Activated CD4-positive, alpha-beta T cell treated with anti-CD3 and anti-CD28 coated beads for 24 hours (primary cell): Measurements from ENCODE around the gene GNLY.
"Not testable (repeated sequence)": the region's sequence is repeated elsewhere in the genome, so short reads cannot be mapped to it uniquely, and the experiment has no call there.

ENCODE experiments used
- DNase-seq, 2 donors: peaks; one replicate each; pipeline ENCODE4 v3.0.0-alpha.2; 2020; ENCODE audit warnings: low read depth in 2 of 2

Gene GNLY

GRCh38 chr2:85710687-85711577 lies 16.8 kb downstream of the GNLY start:
- no peak for DNase-seq

GRCh38 chr2:85711578-85712060 lies 17.5 kb downstream of the GNLY start:
- no peak for DNase-seq

GRCh38 chr2:85712336-85712735 lies 18.2 kb downstream of the GNLY start:
- no peak for DNase-seq

GRCh38 chr2:85712849-85713612 lies 18.9 kb downstream of the GNLY start:
- DNase-seq: no peak

DNA sequence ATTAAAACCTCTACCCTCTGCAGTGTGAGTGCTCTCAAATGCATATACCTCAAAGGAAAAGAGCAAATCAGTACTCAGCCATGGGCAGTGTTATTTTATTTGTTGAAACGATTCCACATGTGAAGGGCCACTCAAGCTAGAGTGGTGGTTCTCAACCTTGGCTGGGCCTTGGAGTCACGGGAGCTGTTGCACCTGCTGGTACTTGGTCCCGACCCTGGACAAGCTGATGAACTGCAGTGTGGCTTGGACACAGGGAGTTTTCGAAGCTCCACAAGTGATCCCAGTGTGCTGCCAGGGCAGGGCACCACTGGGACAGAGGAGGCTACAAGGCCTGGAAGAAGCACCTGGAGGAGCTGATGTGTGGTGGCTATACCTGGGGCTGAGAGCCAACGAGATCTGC lies 19.7 kb downstream of the GNLY start:
- no peak for DNase-seq

DNA sequence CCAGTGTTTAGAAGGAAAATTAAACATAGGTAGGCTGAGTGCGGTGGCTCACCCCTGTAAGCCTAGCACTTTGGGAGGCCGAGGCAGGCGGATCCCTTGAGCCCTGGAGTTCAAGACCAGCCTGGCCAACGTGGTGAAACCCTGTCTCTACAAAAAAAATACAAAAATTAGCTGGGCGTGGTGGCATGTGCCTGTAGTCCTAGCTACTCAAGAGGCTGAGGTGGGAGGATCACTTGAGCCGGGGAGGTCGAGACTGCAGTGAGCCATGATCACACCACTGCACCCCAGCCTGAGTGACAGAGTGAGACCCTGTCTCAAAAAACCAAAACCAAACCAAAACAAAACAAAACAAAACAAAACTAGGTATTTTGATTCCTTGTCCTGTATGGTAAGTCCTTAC lies 20.3 kb downstream of the GNLY start:
- DNase-seq: not testable (repeated sequence)

DNA sequence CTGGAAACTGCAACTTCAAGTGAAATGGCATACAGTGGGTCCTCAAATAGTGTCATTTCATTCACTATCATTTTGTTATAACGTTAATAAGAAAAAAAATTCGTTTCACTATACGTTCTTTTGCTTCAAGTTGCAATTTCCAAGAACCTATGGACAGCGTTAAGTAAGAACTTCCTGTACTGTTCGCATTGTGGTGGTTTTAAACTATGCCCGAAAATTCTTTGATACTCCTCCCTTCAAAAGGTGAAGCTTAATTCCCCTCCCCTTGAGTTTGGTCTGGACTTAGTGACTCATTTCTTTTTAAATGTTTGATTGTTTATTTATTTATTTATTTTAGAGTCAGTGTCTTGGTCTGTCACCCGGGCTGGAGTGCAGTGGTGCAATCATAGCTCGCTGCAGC lies 20.7 kb downstream of the GNLY start:
- no peak for DNase-seq

GRCh38 chr2:85716346-85716914 lies 22.3 kb downstream of the GNLY start:
- DNase-seq: no peak

GRCh38 chr2:85717308-85718008 lies 23.3 kb downstream of the GNLY start:
- no peak for DNase-seq

DNA sequence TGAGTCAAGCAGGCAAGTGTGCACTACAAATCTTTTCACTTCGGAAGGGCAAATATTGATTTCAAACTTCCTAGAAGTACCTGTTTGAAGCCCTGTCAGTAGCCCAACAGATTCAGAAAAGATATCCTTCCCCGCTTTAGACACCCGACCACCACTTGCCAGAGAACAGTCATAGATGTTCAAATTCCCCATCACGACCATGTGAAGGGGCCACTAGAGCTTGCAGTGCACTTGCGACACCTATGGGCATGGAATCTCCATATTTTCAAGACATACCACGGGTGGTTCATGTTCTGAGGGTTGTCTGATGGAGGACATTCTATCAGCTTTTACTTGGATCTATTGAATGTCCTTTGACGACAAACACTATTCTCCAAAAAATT lies 23.8 kb downstream of the GNLY start:
- DNase-seq: no peak

DNA sequence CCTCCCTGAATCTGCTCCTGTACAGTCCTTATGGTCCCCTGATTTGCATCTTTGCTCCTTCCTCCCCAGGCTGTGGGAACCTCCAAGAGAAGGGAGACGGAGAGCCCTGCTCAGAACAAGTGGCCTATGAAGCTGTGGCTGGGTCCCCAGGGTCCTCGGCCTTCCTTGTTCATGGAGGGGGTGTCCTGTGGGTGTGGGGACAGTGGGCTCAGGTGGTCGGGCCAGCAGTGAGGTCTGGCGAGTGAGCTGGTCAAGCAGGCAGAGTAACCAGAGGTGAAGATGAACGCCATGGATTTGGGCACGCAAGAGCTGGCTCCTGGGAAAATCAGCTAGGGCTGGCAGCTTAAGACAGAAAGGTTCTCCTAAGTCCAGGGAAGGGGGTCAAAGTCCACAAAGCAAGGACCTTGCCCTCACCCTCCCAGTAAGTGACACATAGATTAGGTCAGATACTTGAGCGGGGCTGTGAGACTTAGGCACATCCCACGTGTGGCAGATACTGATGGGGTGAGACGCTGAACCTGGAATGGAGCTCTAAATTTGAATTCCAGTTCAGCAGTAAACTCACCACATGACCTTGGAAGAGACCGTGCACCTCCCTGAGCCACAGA lies 24.8 kb downstream of the GNLY start:
- DNase-seq: no peak

- DNase-seq: no peak
These were observed 25.6 kb downstream of the GNLY start for GRCh38 chr2:85719609-85720240.

DNA sequence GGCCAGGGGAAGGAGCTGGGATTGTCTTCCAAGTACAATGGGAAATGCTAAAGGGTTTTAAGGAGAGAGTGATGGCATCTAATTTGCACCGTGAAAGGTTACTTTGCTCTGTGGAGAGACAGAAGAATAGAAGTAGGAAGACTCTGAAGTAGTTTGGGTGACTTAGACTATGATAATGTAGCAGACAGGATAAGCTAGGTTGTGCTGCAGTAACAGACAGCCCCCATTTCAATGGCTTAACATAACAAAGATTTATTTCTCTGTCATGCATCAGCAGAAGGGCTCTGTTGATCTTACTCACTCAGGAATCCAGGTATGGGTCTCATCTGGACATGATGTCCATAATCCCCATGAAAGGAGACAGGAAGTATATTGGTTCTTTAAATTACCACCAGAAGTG lies 26.4 kb downstream of the GNLY start:
- no peak for DNase-seq

DNA sequence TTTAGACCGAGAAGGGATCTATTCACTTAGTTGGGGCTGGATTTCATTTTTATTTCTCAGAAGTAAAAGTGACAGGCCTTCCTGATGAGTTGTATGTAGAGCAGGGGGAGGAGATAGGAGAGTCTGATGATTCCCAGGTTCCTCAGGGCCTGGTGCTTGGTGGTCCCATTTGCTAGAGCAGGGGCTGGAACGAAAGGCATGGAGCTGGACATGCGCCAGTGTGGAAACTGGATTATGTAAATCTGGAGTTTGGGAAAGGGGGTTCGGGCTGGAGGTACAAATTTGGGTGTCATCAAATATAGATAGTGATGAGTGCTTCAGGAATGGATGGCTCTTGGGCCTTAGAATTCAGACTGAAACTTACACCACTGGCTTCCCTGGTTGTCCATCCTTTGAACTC lies 27.5 kb downstream of the GNLY start:
- no peak for DNase-seq

GRCh38 chr2:85722519-85722918 lies 28.4 kb downstream of the GNLY start:
- no peak for DNase-seq

GRCh38 chr2:85723707-85724360 lies 29.7 kb downstream of the GNLY start:
- DNase-seq: no peak

GRCh38 chr2:85724731-85725181 lies 30.6 kb downstream of the GNLY start:
- DNase-seq: no peak

DNA sequence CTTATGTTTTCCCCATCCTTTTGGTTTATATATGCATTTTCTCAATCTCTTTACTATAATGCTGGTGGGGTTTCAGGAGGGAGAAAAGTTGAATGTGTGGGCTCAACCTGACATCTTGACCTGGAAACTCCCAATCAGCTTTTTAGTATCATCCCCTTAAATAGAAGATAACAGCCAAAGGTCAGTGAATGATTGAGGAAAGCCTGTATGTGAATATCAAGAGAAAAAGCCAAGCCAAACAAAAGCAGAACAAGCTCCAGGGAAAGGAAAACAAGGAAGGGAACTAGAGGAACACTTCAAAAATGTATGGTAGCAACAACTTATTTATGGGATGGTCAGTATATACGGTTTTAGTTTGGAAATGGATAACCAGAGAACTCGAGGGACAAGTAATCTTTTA lies 31.3 kb downstream of the GNLY start:
- DNase-seq: no peak

DNA sequence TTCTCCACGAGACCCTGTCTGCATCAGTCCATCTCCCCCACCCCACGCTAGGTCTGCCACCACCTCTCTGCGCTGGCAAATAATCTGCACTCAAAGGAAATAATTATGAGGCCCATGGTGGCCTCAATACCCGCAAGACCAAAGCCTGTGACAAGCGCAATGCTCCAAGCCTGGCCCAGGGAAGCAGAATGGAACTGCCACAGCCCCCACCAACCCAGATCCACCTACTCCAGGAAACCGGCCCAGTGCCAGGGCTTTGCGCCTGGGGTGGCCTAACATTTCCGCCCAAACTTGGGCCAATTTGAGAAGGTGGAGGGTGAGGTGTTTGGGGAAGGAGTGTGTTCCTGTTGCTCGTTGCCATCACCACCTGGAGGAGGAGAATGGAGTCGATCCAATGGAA lies 33.6 kb downstream of the GNLY start:
- no peak for DNase-seq

- no peak for DNase-seq
These were observed 34.2 kb downstream of the GNLY start for GRCh38 chr2:85728342-85728741.
